HG03066 (cell line): ENCODE measurements around the gene THAP4.

Experiments used
- ATAC-seq: cut with Tn5 transposase; IDR thresholded peaks from one replicate; pipeline ENCODE4 v1.9.1; 2021; ENCODE audit warnings: low read depth; ENCODE audit not compliant: unreplicated experiment

Gene THAP4

GRCh38 chr2:241553512-241553830, 83.5 kb downstream of the THAP4 start:
- no peak for ATAC-seq

GRCh38 chr2:241551998-241552737, 84.8 kb downstream of the THAP4 start:
- ATAC-seq = no peak

- no peak for ATAC-seq
Observed at GRCh38 chr2:241551599-241551997, 85.4 kb downstream of the THAP4 start.

- ATAC-seq = no peak
Observed at GRCh38 chr2:241550616-241551580, 86.1 kb downstream of the THAP4 start.

- ATAC-seq = no peak
Observed at GRCh38 chr2:241548451-241548835, 88.5 kb downstream of the THAP4 start.

- no peak for ATAC-seq
Observed at GRCh38 chr2:241547781-241548450, 89.0 kb downstream of the THAP4 start.

GRCh38 chr2:241546771-241547498, 90.0 kb downstream of the THAP4 start:
- no peak for ATAC-seq

- no peak for ATAC-seq
Observed at GRCh38 chr2:241545523-241546473, 91.2 kb downstream of the THAP4 start.

GRCh38 chr2:241545106-241545505, 91.9 kb downstream of the THAP4 start:
- ATAC-seq = no peak

GRCh38 chr2:241542278-241542605, 94.7 kb downstream of the THAP4 start:
- no peak for ATAC-seq

- ATAC-seq = no peak
Observed at GRCh38 chr2:241541564-241542277, 95.2 kb downstream of the THAP4 start.

- no peak for ATAC-seq
Observed at GRCh38 chr2:241540771-241541561, 96.0 kb downstream of the THAP4 start.

- ATAC-seq = no peak
Observed at GRCh38 chr2:241540401-241540770, 96.6 kb downstream of the THAP4 start.

- ATAC-seq = no peak
Observed at GRCh38 chr2:241539616-241540374, 97.2 kb downstream of the THAP4 start.

- ATAC-seq = no peak
Observed at GRCh38 chr2:241538838-241539615, 97.9 kb downstream of the THAP4 start.

GRCh38 chr2:241535871-241536655, 100.9 kb downstream of the THAP4 start:
- ATAC-seq = no peak
